Loucy (cell line): ENCODE results near the gene MACC1.

ENCODE experiments used
- H2AFZ ChIP-seq: fragments of 200-600 bp; sonication (generic); 2 replicates; pipeline ENCODE4 v1.6.0; 2016; ENCODE audit warnings: antibody characterized with exemption, mild to moderate bottlenecking, low read length, moderate library complexity
- H3F3A ChIP-seq: fragments of 200-600 bp; 2 replicates; pipeline ENCODE4 v1.6.0; 2016; ENCODE audit warnings: antibody characterized with exemption, low read depth, mild to moderate bottlenecking
- H3K27me3 ChIP-seq: fragments of 200-600 bp; sonication (generic); 2 replicates; pipeline ENCODE4 v1.6.1; 2014; ENCODE audit warnings: low read length, mild to moderate bottlenecking; ENCODE audit not compliant: insufficient read depth, poor library complexity, severe bottlenecking
- H3K36me3 ChIP-seq: fragments of 200-600 bp; sonication (generic); 2 replicates; pipeline ENCODE4 v1.6.1; 2016; ENCODE audit warnings: low read length; ENCODE audit not compliant: insufficient read depth
- H3K4me1 ChIP-seq: fragments of 200-600 bp; sonication (generic); 2 replicates; pipeline ENCODE4 v1.5.1; 2014; ENCODE audit warnings: low read length, mild to moderate bottlenecking; ENCODE audit not compliant: insufficient read depth, poor library complexity, severe bottlenecking
- H3K4me2 ChIP-seq: fragments of 200-600 bp; sonication (generic); 2 replicates; pipeline ENCODE4 v1.6.0; 2014; ENCODE audit warnings: antibody characterized with exemption, low read length, low read depth, mild to moderate bottlenecking; ENCODE audit not compliant: poor library complexity, severe bottlenecking
- H3K4me3 ChIP-seq: fragments of 200-600 bp; sonication (generic); 2 replicates; pipeline ENCODE4 v1.5.1; 2014; ENCODE audit warnings: low read length, mild to moderate bottlenecking, mixed read lengths; ENCODE audit not compliant: poor library complexity, severe bottlenecking
- H3K79me2 ChIP-seq: fragments of 200-600 bp; sonication (generic); 2 replicates; pipeline ENCODE4 v1.6.1; 2014; ENCODE audit warnings: low read length; ENCODE audit not compliant: insufficient read depth
- H3K9ac ChIP-seq: fragments of 200-600 bp; sonication (generic); 2 replicates; pipeline ENCODE4 v1.6.0; 2014; ENCODE audit warnings: mild to moderate bottlenecking, low read depth, low read length, moderate library complexity; ENCODE audit not compliant: poor library complexity, severe bottlenecking
- H3K9me2 ChIP-seq: fragments of 200-600 bp; sonication (generic); replicated peaks from 2 replicates; pipeline ENCODE4 v1.6.1; 2016; ENCODE audit warnings: low read depth, low read length, mixed read lengths
- H3K9me3 ChIP-seq: fragments of 200-600 bp; sonication (generic); 2 replicates; pipeline ENCODE4 v1.6.1; 2014; ENCODE audit warnings: mild to moderate bottlenecking, antibody characterized with exemption, low read length, low read depth; ENCODE audit not compliant: insufficient read depth
- H4K20me1 ChIP-seq: fragments of 200-600 bp; sonication (generic); 2 replicates; pipeline ENCODE4 v1.6.0; 2014; ENCODE audit warnings: antibody characterized with exemption, low read length, mild to moderate bottlenecking; ENCODE audit not compliant: insufficient read depth, poor library complexity, severe bottlenecking
- CTCF ChIP-seq: fragments of 200-600 bp; sonication (generic); conservative IDR thresholded peaks from 2 replicates; pipeline ENCODE4 v1.5.1; 2014; ENCODE audit warnings: mild to moderate bottlenecking, antibody characterized with exemption, low read length
- EZH2phosphoT487 ChIP-seq: fragments of 200-600 bp; IDR thresholded peaks from 2 replicates; pipeline ENCODE4 v1.6.1; 2018; ENCODE audit warnings: antibody characterized with exemption, mild to moderate bottlenecking, moderate library complexity, borderline replicate concordance

The MACC1 gene

GRCh38 chr7:20191391-20191869, 25.8 kb downstream of the MACC1 start:
- Histone ChIP-seq H3K9ac (no peak overlapping the region), H3F3A (no peaks in the 10 kb centered on the region), H3K4me1 (peaks cover 8% of the 10 kb centered on the region), H3K36me3 (no peaks in the 10 kb centered on the region), H3K9me2 (no peaks in the 10 kb centered on the region), H3K27me3 (no peaks in the 10 kb centered on the region), H3K4me3 (no peak overlapping the region), H2AFZ (peak overlapping the region; percentile 29; the same call in 1 of the 2 replicates), H3K4me2 (peak overlapping the region; percentile 6), H3K79me2 (no peaks in the 10 kb centered on the region), H3K9me3 (peaks cover 5% of the 10 kb centered on the region; the same call in 1 of the 2 replicates), H4K20me1 (no peaks in the 10 kb centered on the region)
- TF ChIP-seq EZH2phosphoT487 (no peak), CTCF (no peak)

- H3K27me3 ChIP-seq: no peaks in the 10 kb centered on the region
- no peak overlapping the region for H3K4me3 ChIP-seq
- H3K79me2 ChIP-seq: no peaks in the 10 kb centered on the region
- H3K36me3 ChIP-seq: no peaks in the 10 kb centered on the region
- no peaks in the 10 kb centered on the region for H3K9me2 ChIP-seq
- no peak overlapping the region for H3K9ac ChIP-seq
- peaks cover 5% of the 10 kb centered on the region; the same call in 1 of the 2 replicates for H3K9me3 ChIP-seq
- no peaks in the 10 kb centered on the region for H4K20me1 ChIP-seq
- H3K4me2 ChIP-seq: peak overlapping the region; percentile 6
- TF ChIP-seq CTCF (no peak), EZH2phosphoT487 (no peak)
- no peaks in the 10 kb centered on the region for H3F3A ChIP-seq
- H2AFZ ChIP-seq: peak overlapping the region; percentile 29; the same call in 1 of the 2 replicates
- peaks cover 8% of the 10 kb centered on the region for H3K4me1 ChIP-seq
Measured at GRCh38 chr7:20190560-20191390, 26.4 kb downstream of the MACC1 start.

- TF ChIP-seq EZH2phosphoT487 (no peak), CTCF (no peak)
- no peaks in the 10 kb centered on the region for H3K27me3 ChIP-seq
- H3K4me2 ChIP-seq: no peak overlapping the region
- H3F3A ChIP-seq: no peaks in the 10 kb centered on the region
- H3K4me3 ChIP-seq: no peak overlapping the region
- H3K36me3 ChIP-seq: no peaks in the 10 kb centered on the region
- no peak overlapping the region for H2AFZ ChIP-seq
- no peaks in the 10 kb centered on the region for H3K9me2 ChIP-seq
- H3K79me2 ChIP-seq: no peaks in the 10 kb centered on the region
- no peak overlapping the region for H3K9ac ChIP-seq
- H3K4me1 ChIP-seq: peaks cover 8% of the 10 kb centered on the region
- H4K20me1 ChIP-seq: no peaks in the 10 kb centered on the region
- H3K9me3 ChIP-seq: peaks cover 5% of the 10 kb centered on the region; the same call in 1 of the 2 replicates
Measured at GRCh38 chr7:20189852-20190251, 27.3 kb downstream of the MACC1 start.
